ENCODE measurements around the gene CDHR4. TPM values are rescaled to one million over a fixed set of nuclear protein-coding genes. Genes with fewer than 3 reads are reported as not detected.
"Not testable (repeated sequence)": the region's sequence is repeated elsewhere in the genome, so short reads cannot be mapped to it uniquely, and the experiment has no call there.

The CDHR4 gene
- total RNA-seq, 1 donor from 2014 or later: not detected

GRCh38 chr3:49803465-49804140, 3.9 kb upstream of the CDHR4 start:
- peak; percentile 68 for ATAC-seq

- peak; percentile 81 for ATAC-seq
Observed at GRCh38 chr3:49802719-49803464, 3.2 kb upstream of the CDHR4 start, which contains the start of gene INKA1. Gene INKA1 (plus strand): TSS chr3:49803261. CDS start chr3:49803393, 132 bp downstream.

GRCh38 chr3:49801160-49801559, 1.5 kb upstream of the CDHR4 start:
- ATAC-seq: no peak

- ATAC-seq: no peak
Observed at GRCh38 chr3:49799105-49799504, 568 bp downstream of the CDHR4 start.

- ATAC-seq: no peak
Observed at GRCh38 chr3:49794926-49795905, 4.5 kb downstream of the CDHR4 start.

GRCh38 chr3:49794431-49794830, 5.2 kb downstream of the CDHR4 start:
- no peak for ATAC-seq

- ATAC-seq: no peak
Observed at GRCh38 chr3:49793486-49794085, 6.1 kb downstream of the CDHR4 start.

- ATAC-seq: no peak
Observed at GRCh38 chr3:49792371-49793150, 7.1 kb downstream of the CDHR4 start.

- no peak for ATAC-seq
Observed at GRCh38 chr3:49791571-49791970, 8.1 kb downstream of the CDHR4 start.

GRCh38 chr3:49790626-49791411, 8.9 kb downstream of the CDHR4 start:
- ATAC-seq: no peak

GRCh38 chr3:49788056-49788455, 11.6 kb downstream of the CDHR4 start:
- no peak for ATAC-seq

- ATAC-seq: no peak
Observed at GRCh38 chr3:49787536-49787935, 12.1 kb downstream of the CDHR4 start.

- ATAC-seq: peak; percentile 74
Observed at GRCh38 chr3:49787182-49787464, 12.6 kb downstream of the CDHR4 start.

- peak; percentile 99 for ATAC-seq
Observed at GRCh38 chr3:49786357-49787181, 13.1 kb downstream of the CDHR4 start, which contains the start of gene IP6K1. Gene IP6K1 (minus strand): TSS chr3:49786542. CDS start chr3:49748040, 38,502 bp downstream.

- ATAC-seq: peak; percentile 53
Observed at GRCh38 chr3:49785565-49786356, 13.9 kb downstream of the CDHR4 start.

GRCh38 chr3:49782277-49782676, 17.4 kb downstream of the CDHR4 start:
- ATAC-seq: not testable (repeated sequence)

- no peak for ATAC-seq
Observed at GRCh38 chr3:49781415-49782199, 18.1 kb downstream of the CDHR4 start.

GRCh38 chr3:49780975-49781365, 18.7 kb downstream of the CDHR4 start:
- ATAC-seq: not testable (repeated sequence)

All from esophagus mucosa (tissue), 1 donor.